Measurements from ENCODE around the gene LRPAP1. TPM values are rescaled to one million over a fixed set of nuclear protein-coding genes. Genes with fewer than 3 reads are reported as not detected.

The LRPAP1 gene
- total and polyA plus RNA-seq, 2 donors (not counting 1 experiment from before 2014, with no cell fraction given) = 64.6 to 86.8 TPM

DNA sequence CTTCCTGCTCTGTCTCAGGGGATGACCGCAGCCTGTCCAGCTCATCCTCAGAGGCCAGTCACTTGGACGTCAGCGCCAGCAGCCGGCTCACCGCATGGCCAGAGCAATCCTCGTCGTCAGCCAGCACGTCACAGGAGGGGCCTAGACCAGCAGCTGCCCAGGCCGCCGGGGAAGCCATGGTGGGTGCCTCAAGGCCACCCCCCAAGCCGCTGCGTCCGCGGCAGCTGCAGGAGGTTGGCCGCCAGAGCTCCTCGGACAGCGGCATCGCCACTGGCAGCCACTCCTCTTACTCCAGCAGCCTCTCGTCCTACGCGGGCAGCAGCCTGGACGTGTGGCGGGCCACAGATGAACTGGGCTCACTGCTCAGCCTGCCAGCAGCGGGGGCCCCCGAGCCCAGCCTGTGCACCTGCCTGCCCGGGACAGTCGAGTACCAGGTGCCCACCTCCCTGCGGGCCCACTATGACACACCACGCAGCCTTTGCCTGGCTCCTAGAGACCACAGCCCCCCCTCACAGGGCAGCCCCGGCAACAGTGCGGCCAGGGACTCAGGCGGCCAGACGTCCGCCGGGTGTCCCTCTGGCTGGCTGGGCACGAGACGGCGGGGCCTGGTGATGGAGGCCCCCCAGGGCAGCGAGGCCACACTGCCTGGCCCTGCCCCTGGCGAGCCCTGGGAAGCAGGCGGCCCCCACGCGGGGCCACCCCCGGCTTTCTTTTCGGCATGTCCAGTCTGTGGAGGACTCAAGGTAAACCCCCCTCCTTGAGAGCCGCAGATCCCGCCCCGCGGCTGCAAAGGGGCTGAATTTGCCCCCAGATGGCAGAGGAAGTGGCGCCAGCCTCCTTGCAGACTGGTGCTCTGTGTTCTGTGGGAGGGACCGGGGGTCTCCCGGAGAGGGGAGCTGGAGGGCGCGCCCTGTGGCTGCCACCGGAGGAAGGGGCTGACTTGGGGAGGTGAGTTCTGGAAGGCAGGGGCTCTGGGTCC, 39.2 kb downstream of the LRPAP1 start:
- ChIA-PET CTCF (interaction anchor here (1.0 kb wide), 1 partner anchor 12 kb away, joined by 5 read pairs; no protein-coding TSS in a partner anchor), POLR2A (no interaction called here)
- H2AFZ ChIP-seq (ENCODE audit: insufficient read depth, low read depth, low read length, poor library complexity, severe bottlenecking) = no peak overlapping the region
- H3K27ac Mint-ChIP-seq = no peak overlapping the region
- ATAC-seq (ENCODE audit: low read depth) = no peak
- intact Hi-C loops (cut with micrococcal nuclease) = no loop called here
- no peak overlapping the region for H3K9ac ChIP-seq (ENCODE audit: low read length)
- H3K4me1 ChIP-seq (ENCODE audit: control insufficient read depth in 2 of 2, insufficient read depth in 2 of 2, low read length in 2 of 2) = peaks cover 0 to 11% of the 10 kb centered on the region in 2 donors
- H3K27me3 ChIP-seq (replicated peaks in 1 of 4; ENCODE audit: control extremely low read depth in 1 of 4, control insufficient read depth in 3 of 4, insufficient read depth in 4 of 4, low read length in 3 of 4) = no peaks in the 10 kb centered on the region
- no peak for TF ChIP-seq EZH2 (IDR thresholded peaks at IDR 0.05; ENCODE audit: borderline replicate concordance, insufficient read depth, low read depth, low read length, poor library complexity, severe bottlenecking)
- TF ChIP-seq, protein P1, sequence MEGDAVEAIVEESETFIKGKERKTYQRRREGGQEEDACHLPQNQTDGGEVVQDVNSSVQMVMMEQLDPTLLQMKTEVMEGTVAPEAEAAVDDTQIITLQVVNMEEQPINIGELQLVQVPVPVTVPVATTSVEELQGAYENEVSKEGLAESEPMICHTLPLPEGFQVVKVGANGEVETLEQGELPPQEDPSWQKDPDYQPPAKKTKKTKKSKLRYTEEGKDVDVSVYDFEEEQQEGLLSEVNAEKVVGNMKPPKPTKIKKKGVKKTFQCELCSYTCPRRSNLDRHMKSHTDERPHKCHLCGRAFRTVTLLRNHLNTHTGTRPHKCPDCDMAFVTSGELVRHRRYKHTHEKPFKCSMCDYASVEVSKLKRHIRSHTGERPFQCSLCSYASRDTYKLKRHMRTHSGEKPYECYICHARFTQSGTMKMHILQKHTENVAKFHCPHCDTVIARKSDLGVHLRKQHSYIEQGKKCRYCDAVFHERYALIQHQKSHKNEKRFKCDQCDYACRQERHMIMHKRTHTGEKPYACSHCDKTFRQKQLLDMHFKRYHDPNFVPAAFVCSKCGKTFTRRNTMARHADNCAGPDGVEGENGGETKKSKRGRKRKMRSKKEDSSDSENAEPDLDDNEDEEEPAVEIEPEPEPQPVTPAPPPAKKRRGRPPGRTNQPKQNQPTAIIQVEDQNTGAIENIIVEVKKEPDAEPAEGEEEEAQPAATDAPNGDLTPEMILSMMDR (IDR thresholded peaks at IDR 0.05) = no peak
- no peaks in the 10 kb centered on the region for H3K9me3 ChIP-seq (ENCODE audit: control extremely low read depth in 1 of 3, control insufficient read depth in 2 of 3, insufficient read depth in 1 of 3, low read length in 2 of 3)
- 88% methylated on average over 55 of the region's 55 CpGs for WGBS (ENCODE audit: insufficient coverage)
- no peak overlapping the region for H3K4me3 ChIP-seq (ENCODE audit: control extremely low read depth in 1 of 5, extremely low read depth in 1 of 5, insufficient read depth in 1 of 5, low read depth in 2 of 5, low read length in 4 of 5)
- H3K79me2 ChIP-seq (ENCODE audit: control insufficient read depth, insufficient read depth, low read length) = peaks cover 3% of the 10 kb centered on the region
- H3K4me2 ChIP-seq (replicated peaks; ENCODE audit: low read depth, low read length, poor library complexity, severe bottlenecking) = no peak overlapping the region
- peaks cover 0 to 25% of the 10 kb centered on the region in 2 experiments for H3K36me3 ChIP-seq (replicated peaks in 1 of 2; ENCODE audit: control extremely low read depth in 1 of 2, control insufficient read depth in 1 of 2, extremely low read depth in 1 of 2, insufficient read depth in 2 of 2, low read length in 1 of 2)
- DNase-seq = no peak
- H3K9me3 Mint-ChIP-seq (ENCODE audit: insufficient read depth) = no peaks in the 10 kb centered on the region
- no peak overlapping the region for H3K4me3 Mint-ChIP-seq
- H4K20me1 ChIP-seq (ENCODE audit: control insufficient read depth, insufficient read depth, low read length, poor library complexity, severe bottlenecking) = peaks cover 10% of the 10 kb centered on the region
- H3K27me3 Mint-ChIP-seq = no peaks in the 10 kb centered on the region
- H3K27ac ChIP-seq (ENCODE audit: low read length in 2 of 2) = no peak overlapping the region
- H3K4me1 Mint-ChIP-seq = peaks cover 20% of the 10 kb centered on the region
